ENCODE measurements around the gene LY6G6F. TPM values are rescaled to one million over a fixed set of nuclear protein-coding genes. Genes with fewer than 3 reads are reported as not detected.
A peak's percentile ranks its signal among the peaks of the same experiment; 100 is the strongest.

The LY6G6F gene
- polyA plus RNA-seq, 6 donors from 2014 or later: 0.60 to 1.8 (median 0.75) TPM; not detected in 3

DNA sequence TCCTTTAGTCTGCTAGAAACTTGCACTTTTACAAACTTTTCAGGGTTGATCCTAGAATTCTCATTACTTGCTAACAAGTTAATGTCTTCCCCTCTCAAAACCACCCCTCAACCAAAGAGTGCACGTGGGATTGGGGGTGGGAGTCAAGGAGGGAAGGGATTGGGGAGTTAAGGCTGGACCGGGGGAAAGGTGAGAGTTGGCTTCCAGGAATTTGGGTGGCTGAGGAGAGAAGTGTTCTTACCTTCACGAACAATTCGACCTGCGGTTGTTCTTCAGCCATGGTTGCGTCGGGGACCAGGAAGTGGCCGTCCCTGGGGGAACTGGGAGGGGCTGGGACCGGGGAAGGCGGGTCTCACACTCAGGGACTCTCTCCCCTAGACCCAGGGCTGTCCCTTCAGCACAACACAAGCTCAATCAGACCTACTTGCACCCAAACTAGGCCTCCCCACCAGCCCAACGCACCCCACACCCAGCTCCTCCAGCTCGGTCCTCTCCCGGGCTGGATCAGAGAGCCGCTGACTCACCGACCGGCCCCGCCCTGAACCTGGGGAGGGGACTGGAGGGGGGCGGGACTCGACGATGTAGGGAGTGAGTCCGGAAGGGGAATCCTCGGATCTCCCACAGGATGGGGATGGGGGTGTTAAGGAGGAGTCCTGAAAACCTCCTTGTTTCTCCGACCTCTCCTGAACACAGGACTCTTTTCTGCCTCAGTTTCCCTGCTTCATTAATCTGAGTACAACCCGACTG, 29.5 kb downstream of the LY6G6F start, which contains the start of gene CLIC1:
Gene CLIC1 (minus strand): TSS at position 510 of the 747 bp plus-strand sequence. CDS start 230 bp downstream, at position 280.
- no peaks in the 10 kb centered on the region for H3K27me3 Mint-ChIP-seq
- DNase-seq (peak; percentile 74), ATAC-seq (ENCODE audit: low read depth in 2 of 2) (peak; percentile 30 to 34)
- H3K9me3 Mint-ChIP-seq: no peaks in the 10 kb centered on the region
- peak within 1 kb of the TSS; percentile 94 to 100 (median 98) for H3K27ac Mint-ChIP-seq
- peaks cover 66 to 76% (median 71%) of the 10 kb centered on the region in 3 donors for H3K4me1 Mint-ChIP-seq
- H3K4me3 Mint-ChIP-seq: peak within 1 kb of the TSS; percentile 94 to 99 (median 99)
- H3K36me3 Mint-ChIP-seq: peaks cover 9 to 21% of the 10 kb centered on the region in 2 donors

- Mint-ChIP-seq H3K9me3 (no peaks in the 10 kb centered on the region), H3K27ac (peak overlapping the region; percentile 94 to 100 (median 98)), H3K36me3 (peaks cover 9 to 21% of the 10 kb centered on the region in 2 donors), H3K27me3 (no peaks in the 10 kb centered on the region), H3K4me3 (peak overlapping the region; percentile 94 to 99 (median 99)), H3K4me1 (peaks cover 66 to 77% (median 71%) of the 10 kb centered on the region in 3 donors)
- no peak for DNase-seq
- no peak for ATAC-seq (ENCODE audit: low read depth in 2 of 2)
Observed at GRCh38 chr6:31736768-31737314, 30.2 kb downstream of the LY6G6F start.

DNA sequence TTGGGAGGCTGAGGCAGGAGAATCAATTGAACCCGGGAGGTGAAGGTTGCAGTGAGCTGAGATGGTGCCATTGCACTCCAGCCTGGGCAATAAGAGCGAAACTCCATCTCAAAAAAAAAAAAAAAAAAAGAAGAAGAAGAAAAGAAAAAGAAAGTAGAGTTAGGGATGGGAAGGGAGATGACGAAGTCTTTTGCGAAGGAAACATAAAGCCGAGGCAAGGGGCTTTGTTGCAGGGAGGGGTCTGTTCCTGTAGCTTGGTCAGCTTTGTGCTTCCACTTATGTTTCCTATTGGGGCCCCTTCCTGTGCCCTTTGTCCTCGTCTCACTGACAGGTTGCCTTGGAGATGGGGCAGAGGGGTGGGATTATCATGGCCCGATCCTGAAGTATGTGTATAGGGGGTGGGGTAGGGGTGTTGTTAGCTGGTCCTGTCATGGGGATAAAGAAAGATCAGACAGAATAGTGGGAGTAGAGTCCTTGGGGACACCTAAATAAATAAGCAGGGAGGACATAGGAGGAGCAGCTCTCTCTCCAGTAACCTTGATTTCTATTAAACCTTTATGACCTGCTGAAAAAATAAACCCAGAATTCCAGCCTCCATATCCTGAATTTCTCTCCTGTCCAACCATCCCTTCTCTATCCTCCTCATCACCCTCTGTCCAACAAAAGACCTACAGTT, 30.8 kb downstream of the LY6G6F start:
- DNase-seq (peak; percentile 25), ATAC-seq (ENCODE audit: low read depth in 2 of 2) (no peak)
- Mint-ChIP-seq H3K4me1 (peaks cover 66 to 77% (median 71%) of the 10 kb centered on the region in 3 donors), H3K27ac (peak overlapping the region; percentile 94 to 100 (median 98)), H3K36me3 (peaks cover 9 to 21% of the 10 kb centered on the region in 2 donors), H3K4me3 (peak overlapping the region; percentile 94 to 99 (median 99)), H3K9me3 (no peaks in the 10 kb centered on the region), H3K27me3 (no peaks in the 10 kb centered on the region)

GRCh38 chr6:31737991-31738979, 31.6 kb downstream of the LY6G6F start:
- ATAC-seq (ENCODE audit: low read depth in 2 of 2) (peak; percentile 37 to 53), DNase-seq (peak; percentile 80)
- Mint-ChIP-seq H3K36me3 (peaks cover 6 to 16% of the 10 kb centered on the region in 2 donors), H3K4me1 (peaks cover 66 to 75% (median 69%) of the 10 kb centered on the region in 3 donors), H3K27me3 (no peaks in the 10 kb centered on the region), H3K27ac (peak overlapping the region; percentile 94 to 100 (median 98)), H3K4me3 (peak overlapping the region; percentile 94 to 99 (median 99)), H3K9me3 (no peaks in the 10 kb centered on the region)

DNA sequence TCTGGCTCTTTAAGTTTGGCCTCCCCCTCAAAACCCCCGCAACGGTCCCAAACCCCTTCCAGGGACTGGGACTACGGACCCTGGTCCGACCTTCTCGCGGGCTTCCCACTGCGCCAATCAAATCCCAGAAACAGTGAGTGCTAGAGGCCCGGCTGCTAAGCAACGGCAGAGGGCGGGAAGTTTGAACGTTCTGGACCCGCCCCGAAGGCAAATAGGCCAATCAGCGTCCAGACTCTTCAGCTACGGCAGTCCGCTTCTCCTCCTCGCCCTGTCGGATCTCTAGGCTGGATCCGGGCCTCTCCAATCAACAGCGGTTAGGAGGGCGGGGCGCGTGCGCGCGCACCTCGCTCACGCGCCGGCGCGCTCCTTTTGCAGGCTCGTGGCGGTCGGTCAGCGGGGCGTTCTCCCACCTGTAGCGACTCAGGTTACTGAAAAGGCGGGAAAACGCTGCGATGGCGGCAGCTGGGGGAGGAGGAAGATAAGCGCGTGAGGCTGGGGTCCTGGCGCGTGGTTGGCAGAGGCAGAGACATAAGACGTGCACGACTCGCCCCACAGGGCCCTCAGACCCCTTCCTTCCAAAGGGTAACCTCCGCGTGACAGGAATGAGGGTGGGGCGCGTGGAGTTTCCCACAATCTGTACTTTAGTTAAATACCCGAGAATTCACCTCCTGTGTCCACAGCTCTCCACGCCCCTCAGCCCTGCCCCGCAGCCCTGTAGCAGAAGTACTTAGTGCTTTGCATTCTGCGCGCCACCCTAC, 33.2 kb downstream of the LY6G6F start, which contains the start of gene MSH5:
Gene MSH5 (plus strand): TSS at position 367 of the 758 bp plus-strand sequence. CDS start 462 bp downstream, outside the sequence.
- peaks cover 4 to 12% of the 10 kb centered on the region in 2 donors for H3K36me3 Mint-ChIP-seq

DNA sequence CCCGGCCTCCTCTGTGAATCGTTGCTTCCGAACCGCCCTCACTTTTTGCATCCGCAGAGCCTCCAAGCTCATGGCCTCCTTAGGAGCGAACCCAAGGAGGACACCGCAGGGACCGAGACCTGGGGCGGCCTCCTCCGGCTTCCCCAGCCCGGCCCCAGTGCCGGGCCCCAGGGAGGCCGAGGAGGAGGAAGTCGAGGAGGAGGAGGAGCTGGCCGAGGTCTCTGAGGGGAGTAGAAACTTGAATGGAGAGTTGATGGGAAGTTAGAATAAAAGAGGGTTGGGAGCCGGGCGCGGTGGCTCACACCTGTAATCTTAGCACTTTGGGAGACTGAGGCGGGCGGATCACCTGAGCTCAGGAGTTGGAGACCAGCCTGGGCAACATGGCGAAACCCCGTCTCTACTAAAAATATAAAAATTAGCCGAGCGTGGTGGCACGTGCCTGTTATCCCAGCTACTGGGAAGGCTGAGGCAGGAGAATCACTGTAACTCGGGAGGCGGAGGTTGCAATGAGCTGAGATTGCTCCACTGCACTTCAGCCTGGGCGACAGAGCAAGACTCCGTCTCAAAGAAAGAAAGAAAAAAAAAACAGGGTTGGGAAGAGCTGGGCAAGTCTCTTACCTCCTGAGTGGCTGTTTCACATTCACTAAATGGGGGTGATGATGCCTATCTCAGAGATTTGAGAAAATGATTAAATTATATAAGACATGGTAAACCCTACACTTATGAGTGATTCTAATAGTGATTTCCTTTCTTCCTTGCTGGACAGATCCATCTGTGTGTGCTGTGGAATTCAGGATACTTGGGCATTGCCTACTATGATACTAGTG, 33.9 kb downstream of the LY6G6F start:
- Mint-ChIP-seq H3K27me3 (no peaks in the 10 kb centered on the region), H3K27ac (peak overlapping the region; percentile 94 to 100 (median 99)), H3K4me1 (peaks cover 47 to 53% (median 48%) of the 10 kb centered on the region in 3 donors), H3K36me3 (peaks cover 4% of the 10 kb centered on the region in 2 donors), H3K9me3 (no peaks in the 10 kb centered on the region), H3K4me3 (peak overlapping the region; percentile 94 to 100 (median 98))
- ATAC-seq (ENCODE audit: low read depth in 2 of 2) (peak; percentile 3), DNase-seq (no peak)

More for the DNA sequence above, 33.2 kb downstream of the LY6G6F start, which contains the start of gene MSH5:
- ATAC-seq (ENCODE audit: low read depth in 2 of 2) (peak; percentile 84 to 88), DNase-seq (peak; percentile 94)
- H3K27me3 Mint-ChIP-seq: no peaks in the 10 kb centered on the region
- H3K9me3 Mint-ChIP-seq: no peaks in the 10 kb centered on the region
- H3K4me1 Mint-ChIP-seq: peaks cover 54 to 59% (median 56%) of the 10 kb centered on the region in 3 donors
- peak within 1 kb of the TSS; percentile 94 to 100 (median 99) for H3K27ac Mint-ChIP-seq
- H3K4me3 Mint-ChIP-seq: peak within 1 kb of the TSS; percentile 94 to 100 (median 99)

DNA sequence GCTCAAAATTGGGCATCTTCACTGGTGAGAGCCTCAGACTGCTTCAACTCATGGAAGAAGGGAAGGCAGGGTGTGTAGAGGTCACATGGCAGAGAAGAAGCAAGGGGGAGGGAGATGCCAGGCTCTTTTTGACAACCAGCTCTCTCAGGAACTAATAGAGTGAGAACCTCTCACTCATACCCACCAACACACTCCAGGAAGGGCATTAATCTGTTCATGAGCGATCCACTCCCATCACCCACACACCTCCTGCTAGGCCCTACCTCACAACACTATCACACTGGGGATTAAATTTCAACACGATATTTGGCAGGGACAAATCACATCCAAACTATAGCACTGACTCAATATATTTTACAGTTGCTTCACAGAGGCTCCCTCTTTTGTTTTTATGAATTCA, 35.1 kb downstream of the LY6G6F start:
- DNase-seq: no peak
- no peaks in the 10 kb centered on the region for H3K27me3 Mint-ChIP-seq
- H3K9me3 Mint-ChIP-seq: no peaks in the 10 kb centered on the region
- H3K36me3 Mint-ChIP-seq: peaks cover 0 to 4% of the 10 kb centered on the region in 2 donors
- H3K4me3 Mint-ChIP-seq: peak overlapping the region in 5 of 8 donors; percentile 82 to 99 (median 94)
- H3K4me1 Mint-ChIP-seq: peaks cover 37 to 47% (median 40%) of the 10 kb centered on the region in 3 donors
- H3K27ac Mint-ChIP-seq: peak overlapping the region in 3 of 6 donors; percentile 47 to 84 (median 60)
- no peak for ATAC-seq (ENCODE audit: low read depth in 2 of 2)

- peak overlapping the region in 1 of 8 donors; percentile 94 for H3K4me3 Mint-ChIP-seq
- ATAC-seq (ENCODE audit: low read depth in 2 of 2) (no peak), DNase-seq (no peak)
- H3K9me3 Mint-ChIP-seq: no peaks in the 10 kb centered on the region
- H3K36me3 Mint-ChIP-seq: peaks cover 0 to 4% of the 10 kb centered on the region in 2 donors
- peaks cover 26 to 36% (median 30%) of the 10 kb centered on the region in 3 donors for H3K4me1 Mint-ChIP-seq
- H3K27me3 Mint-ChIP-seq: no peaks in the 10 kb centered on the region
- peak overlapping the region in 1 of 6 donors; percentile 13 for H3K27ac Mint-ChIP-seq
Observed at GRCh38 chr6:31742894-31743293, 36.2 kb downstream of the LY6G6F start.

DNA sequence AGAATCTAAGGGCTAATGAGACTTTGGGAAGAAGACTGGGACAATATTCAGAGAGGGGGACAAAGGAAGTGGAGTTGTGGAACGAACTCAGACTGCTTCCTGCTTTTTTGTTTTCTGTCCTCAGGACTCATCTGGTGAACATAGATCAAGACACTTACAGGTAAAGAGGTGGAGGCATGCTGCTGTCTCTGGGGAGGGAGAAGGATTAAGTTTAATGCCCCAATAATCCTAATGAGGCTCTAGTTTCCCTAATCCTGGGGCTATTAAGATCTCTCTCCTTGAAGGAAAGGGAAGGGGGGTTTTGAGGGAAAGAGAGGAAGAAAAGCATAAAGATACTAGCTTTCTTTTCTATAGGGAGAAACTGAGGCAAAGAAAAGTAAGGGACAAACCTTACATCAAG, 37.8 kb downstream of the LY6G6F start:
- peaks cover 11 to 21% (median 14%) of the 10 kb centered on the region in 3 donors for H3K4me1 Mint-ChIP-seq
- H3K36me3 Mint-ChIP-seq: peaks cover 0 to 4% of the 10 kb centered on the region in 2 donors
- no peak for ATAC-seq (ENCODE audit: low read depth in 2 of 2)
- no peaks in the 10 kb centered on the region for H3K9me3 Mint-ChIP-seq
- H3K27me3 Mint-ChIP-seq: no peaks in the 10 kb centered on the region
- peak overlapping the region in 1 of 8 donors; percentile 5 for H3K4me3 Mint-ChIP-seq
- peak overlapping the region in 2 of 6 donors; percentile 6 to 49 for H3K27ac Mint-ChIP-seq
- DNase-seq: no peak

GRCh38 chr6:31749301-31750036, 42.8 kb downstream of the LY6G6F start:
- DNase-seq: no peak
- no peaks in the 10 kb centered on the region for H3K36me3 Mint-ChIP-seq
- peak overlapping the region in 1 of 8 donors; percentile 5 for H3K4me3 Mint-ChIP-seq
- ATAC-seq (ENCODE audit: low read depth in 2 of 2): no peak
- no peaks in the 10 kb centered on the region for H3K4me1 Mint-ChIP-seq
- H3K27me3 Mint-ChIP-seq: no peaks in the 10 kb centered on the region
- H3K9me3 Mint-ChIP-seq: no peaks in the 10 kb centered on the region
- H3K27ac Mint-ChIP-seq: peak overlapping the region in 1 of 6 donors; percentile 22
